ENCODE results near the gene TOPBP1.

- TF ChIP-seq CTCF (IDR thresholded peaks at IDR 0.05; ENCODE audit: low read length) = no peak
- TF ChIP-seq EZH2 (IDR thresholded peaks at IDR 0.05; ENCODE audit: borderline replicate concordance, low read length) = no peak
Observed at GRCh38 chr3:133644768-133645167, 17.0 kb downstream of the TOPBP1 start.

Data from OCI-LY1 (cell line).